Measurements from ENCODE around the gene NEUROG3.
"Not testable (repeated sequence)": the region's sequence is repeated elsewhere in the genome, so short reads cannot be mapped to it uniquely, and the experiment has no call there.

Gene NEUROG3

GRCh38 chr10:69571618-69572158, 1.5 kb downstream of the NEUROG3 start:
- no peak for DNase-seq

- DNase-seq: no peak
These were observed 3.0 kb downstream of the NEUROG3 start for GRCh38 chr10:69570050-69570816.

GRCh38 chr10:69569396-69569934, 3.8 kb downstream of the NEUROG3 start:
- no peak for DNase-seq

GRCh38 chr10:69568472-69569395, 4.5 kb downstream of the NEUROG3 start:
- no peak for DNase-seq

- peak; percentile 10 for DNase-seq
These were observed 5.3 kb downstream of the NEUROG3 start for GRCh38 chr10:69567920-69568319.

- no peak for DNase-seq
These were observed 10.4 kb downstream of the NEUROG3 start for GRCh38 chr10:69562731-69563254.

- DNase-seq: no peak
These were observed 13.7 kb downstream of the NEUROG3 start for GRCh38 chr10:69559525-69559924.

GRCh38 chr10:69558559-69558958, 14.7 kb downstream of the NEUROG3 start:
- DNase-seq: no peak

- DNase-seq: no peak
These were observed 18.6 kb downstream of the NEUROG3 start for GRCh38 chr10:69554611-69555010.

GRCh38 chr10:69553328-69553727, 19.9 kb downstream of the NEUROG3 start:
- no peak for DNase-seq

- DNase-seq: no peak
These were observed 21.0 kb downstream of the NEUROG3 start for GRCh38 chr10:69552268-69552667.

- DNase-seq: no peak
These were observed 23.3 kb downstream of the NEUROG3 start for GRCh38 chr10:69549959-69550358.

- DNase-seq: no peak
These were observed 31.8 kb downstream of the NEUROG3 start for GRCh38 chr10:69541463-69541862.

GRCh38 chr10:69538461-69538860, 34.8 kb downstream of the NEUROG3 start:
- DNase-seq: no peak

GRCh38 chr10:69537449-69537848, 35.8 kb downstream of the NEUROG3 start:
- no peak for DNase-seq

GRCh38 chr10:69536521-69536920, 36.7 kb downstream of the NEUROG3 start:
- not testable (repeated sequence) for DNase-seq

GRCh38 chr10:69533658-69534057, 39.6 kb downstream of the NEUROG3 start:
- DNase-seq: no peak

- DNase-seq: no peak
These were observed 45.3 kb downstream of the NEUROG3 start for GRCh38 chr10:69527961-69528360.
